GM18873 (cell line): ENCODE results near the gene WASHC2A.
A peak's percentile ranks its signal among the peaks of the same experiment; 100 is the strongest.
"Not testable (repeated sequence)": the region's sequence is repeated elsewhere in the genome, so short reads cannot be mapped to it uniquely, and the experiment has no call there.

Experiments
- ATAC-seq: cut with Tn5 transposase; IDR thresholded peaks from one replicate; pipeline ENCODE4 v1.9.1; 2021; ENCODE audit warnings: mild to moderate bottlenecking, moderate library complexity, moderate number of reproducible peaks; ENCODE audit not compliant: unreplicated experiment, low FRiP score

WASHC2A gene

GRCh38 chr10:50058727-50059126 lies 9.0 kb upstream of the WASHC2A start:
- ATAC-seq = not testable (repeated sequence)

- ATAC-seq = not testable (repeated sequence)
Measured at GRCh38 chr10:50059946-50060345, 7.8 kb upstream of the WASHC2A start.

GRCh38 chr10:50061548-50061947 lies 6.2 kb upstream of the WASHC2A start:
- ATAC-seq = not testable (repeated sequence)

GRCh38 chr10:50063100-50063499 lies 4.7 kb upstream of the WASHC2A start:
- ATAC-seq = no peak

GRCh38 chr10:50068352-50068659 lies 552 bp downstream of the WASHC2A start:
- not testable (repeated sequence) for ATAC-seq

GRCh38 chr10:50075139-50075538 lies 7.4 kb downstream of the WASHC2A start:
- ATAC-seq = not testable (repeated sequence)

GRCh38 chr10:50075544-50075943 lies 7.8 kb downstream of the WASHC2A start:
- not testable (repeated sequence) for ATAC-seq

GRCh38 chr10:50091304-50091703 lies 23.6 kb downstream of the WASHC2A start:
- not testable (repeated sequence) for ATAC-seq

- not testable (repeated sequence) for ATAC-seq
Measured at GRCh38 chr10:50092928-50093327, 25.2 kb downstream of the WASHC2A start.

GRCh38 chr10:50094630-50095029 lies 26.9 kb downstream of the WASHC2A start:
- ATAC-seq = not testable (repeated sequence)

- not testable (repeated sequence) for ATAC-seq
Measured at GRCh38 chr10:50095402-50095801, 27.6 kb downstream of the WASHC2A start.

GRCh38 chr10:50096722-50097121 lies 29.0 kb downstream of the WASHC2A start:
- ATAC-seq = not testable (repeated sequence)

- not testable (repeated sequence) for ATAC-seq
Measured at GRCh38 chr10:50098645-50099044, 30.9 kb downstream of the WASHC2A start.

- ATAC-seq = not testable (repeated sequence)
Measured at GRCh38 chr10:50101139-50101582, 33.4 kb downstream of the WASHC2A start.

GRCh38 chr10:50101747-50102146 lies 34.0 kb downstream of the WASHC2A start:
- ATAC-seq = not testable (repeated sequence)

- ATAC-seq = peak; percentile 88
Measured at GRCh38 chr10:50102267-50102666, 34.5 kb downstream of the WASHC2A start.

- not testable (repeated sequence) for ATAC-seq
Measured at GRCh38 chr10:50108999-50109698, 41.4 kb downstream of the WASHC2A start.

- not testable (repeated sequence) for ATAC-seq
Measured at GRCh38 chr10:50112419-50113112, 44.8 kb downstream of the WASHC2A start.

- ATAC-seq = not testable (repeated sequence)
Measured at GRCh38 chr10:50126765-50127164, 59.0 kb downstream of the WASHC2A start.

GRCh38 chr10:50127770-50128292 lies 60.1 kb downstream of the WASHC2A start:
- not testable (repeated sequence) for ATAC-seq

- ATAC-seq = not testable (repeated sequence)
Measured at GRCh38 chr10:50131245-50131965, 63.7 kb downstream of the WASHC2A start.
